Measurements from ENCODE around the gene RBM10.

Gene RBM10

GRCh38 chrX:47227334-47227583 is 82.2 kb downstream of the RBM10 start:
- no peak for DNase-seq (ENCODE audit: low read depth, low spot score)
- no peak overlapping the region for H3K27ac ChIP-seq (ENCODE audit: low read length)
- H3K4me3 ChIP-seq (ENCODE audit: low read length): no peak overlapping the region
- no peaks in the 10 kb centered on the region for H3K27me3 ChIP-seq (ENCODE audit: control insufficient read depth, insufficient read depth, low read length)
- peaks cover 1% of the 10 kb centered on the region; the same call in 1 of the 2 replicates for H3K4me1 ChIP-seq (ENCODE audit: control insufficient read depth, insufficient read depth, low read length)
- no peaks in the 10 kb centered on the region for H3K9me3 ChIP-seq (ENCODE audit: control insufficient read depth, insufficient read depth, low read length)
- WGBS (ENCODE audit: insufficient coverage, insufficient read length): no CpG with 5 or more reads among the region's 9 CpGs
- peaks cover 44% of the 10 kb centered on the region for H3K36me3 ChIP-seq (ENCODE audit: control insufficient read depth, insufficient read depth, low read length)

- Histone ChIP-seq H3K9me3 (ENCODE audit: control insufficient read depth, insufficient read depth, low read length) (no peaks in the 10 kb centered on the region), H3K4me1 (ENCODE audit: control insufficient read depth, insufficient read depth, low read length) (peaks cover 3% of the 10 kb centered on the region; the same call in 1 of the 2 replicates), H3K27me3 (ENCODE audit: control insufficient read depth, insufficient read depth, low read length) (no peaks in the 10 kb centered on the region), H3K36me3 (ENCODE audit: control insufficient read depth, insufficient read depth, low read length) (peaks cover 35% of the 10 kb centered on the region), H3K27ac (ENCODE audit: low read length) (no peak overlapping the region), H3K4me3 (ENCODE audit: low read length) (no peak overlapping the region)
- WGBS (ENCODE audit: insufficient coverage, insufficient read length): no CpG with 5 or more reads among the region's 12 CpGs
- no peak for DNase-seq (ENCODE audit: low read depth, low spot score)
Observed at GRCh38 chrX:47228550-47229270, 83.7 kb downstream of the RBM10 start.

GRCh38 chrX:47229427-47229826 is 84.4 kb downstream of the RBM10 start:
- no peaks in the 10 kb centered on the region for H3K27me3 ChIP-seq (ENCODE audit: control insufficient read depth, insufficient read depth, low read length)
- H3K27ac ChIP-seq (ENCODE audit: low read length): no peak overlapping the region
- WGBS (ENCODE audit: insufficient coverage, insufficient read length): no CpG with 5 or more reads among the region's 6 CpGs
- peaks cover 28% of the 10 kb centered on the region for H3K36me3 ChIP-seq (ENCODE audit: control insufficient read depth, insufficient read depth, low read length)
- H3K9me3 ChIP-seq (ENCODE audit: control insufficient read depth, insufficient read depth, low read length): no peaks in the 10 kb centered on the region
- peaks cover 3% of the 10 kb centered on the region; the same call in 1 of the 2 replicates for H3K4me1 ChIP-seq (ENCODE audit: control insufficient read depth, insufficient read depth, low read length)
- DNase-seq (ENCODE audit: low read depth, low spot score): no peak
- no peak overlapping the region for H3K4me3 ChIP-seq (ENCODE audit: low read length)

GRCh38 chrX:47230136-47230868 is 85.3 kb downstream of the RBM10 start:
- no peak overlapping the region for H3K4me3 ChIP-seq (ENCODE audit: low read length)
- WGBS (ENCODE audit: insufficient coverage, insufficient read length): no CpG with 5 or more reads among the region's 5 CpGs
- no peak for DNase-seq (ENCODE audit: low read depth, low spot score)
- H3K4me1 ChIP-seq (ENCODE audit: control insufficient read depth, insufficient read depth, low read length): peaks cover 3% of the 10 kb centered on the region; the same call in 1 of the 2 replicates
- no peak overlapping the region for H3K27ac ChIP-seq (ENCODE audit: low read length)
- H3K9me3 ChIP-seq (ENCODE audit: control insufficient read depth, insufficient read depth, low read length): no peaks in the 10 kb centered on the region
- H3K36me3 ChIP-seq (ENCODE audit: control insufficient read depth, insufficient read depth, low read length): peaks cover 25% of the 10 kb centered on the region
- H3K27me3 ChIP-seq (ENCODE audit: control insufficient read depth, insufficient read depth, low read length): no peaks in the 10 kb centered on the region

GRCh38 chrX:47231167-47231566 is 86.1 kb downstream of the RBM10 start:
- peaks cover 3% of the 10 kb centered on the region; the same call in 1 of the 2 replicates for H3K4me1 ChIP-seq (ENCODE audit: control insufficient read depth, insufficient read depth, low read length)
- no peak overlapping the region for H3K4me3 ChIP-seq (ENCODE audit: low read length)
- peaks cover 19% of the 10 kb centered on the region for H3K36me3 ChIP-seq (ENCODE audit: control insufficient read depth, insufficient read depth, low read length)
- H3K9me3 ChIP-seq (ENCODE audit: control insufficient read depth, insufficient read depth, low read length): no peaks in the 10 kb centered on the region
- no peak overlapping the region for H3K27ac ChIP-seq (ENCODE audit: low read length)
- no peaks in the 10 kb centered on the region for H3K27me3 ChIP-seq (ENCODE audit: control insufficient read depth, insufficient read depth, low read length)
- no CpG with 5 or more reads among the region's 2 CpGs for WGBS (ENCODE audit: insufficient coverage, insufficient read length)
- no peak for DNase-seq (ENCODE audit: low read depth, low spot score)

- Histone ChIP-seq H3K27me3 (ENCODE audit: control insufficient read depth, insufficient read depth, low read length) (no peaks in the 10 kb centered on the region), H3K36me3 (ENCODE audit: control insufficient read depth, insufficient read depth, low read length) (peaks cover 8% of the 10 kb centered on the region; the same call in 1 of the 2 replicates), H3K9me3 (ENCODE audit: control insufficient read depth, insufficient read depth, low read length) (no peaks in the 10 kb centered on the region), H3K4me3 (ENCODE audit: low read length) (peak overlapping the region; percentile 81; the same call in 1 of the 2 replicates), H3K27ac (ENCODE audit: low read length) (no peak overlapping the region), H3K4me1 (ENCODE audit: control insufficient read depth, insufficient read depth, low read length) (peaks cover 3% of the 10 kb centered on the region; the same call in 1 of the 2 replicates)
- DNase-seq (ENCODE audit: low read depth, low spot score): no peak
- WGBS (ENCODE audit: insufficient coverage, insufficient read length): no CpG with 5 or more reads among the region's 8 CpGs
Observed at GRCh38 chrX:47232197-47232802, 87.3 kb downstream of the RBM10 start.

- H3K36me3 ChIP-seq (ENCODE audit: control insufficient read depth, insufficient read depth, low read length): peaks cover 7% of the 10 kb centered on the region; the same call in 1 of the 2 replicates
- no peak within 1 kb of the TSS for H3K27ac ChIP-seq (ENCODE audit: low read length)
- no peaks in the 10 kb centered on the region for H3K27me3 ChIP-seq (ENCODE audit: control insufficient read depth, insufficient read depth, low read length)
- peaks cover 3% of the 10 kb centered on the region; the same call in 1 of the 2 replicates for H3K4me1 ChIP-seq (ENCODE audit: control insufficient read depth, insufficient read depth, low read length)
- no peaks in the 10 kb centered on the region for H3K9me3 ChIP-seq (ENCODE audit: control insufficient read depth, insufficient read depth, low read length)
- peak; percentile 25 for DNase-seq (ENCODE audit: low read depth, low spot score)
- peak within 1 kb of the TSS; percentile 81; the same call in 1 of the 2 replicates for H3K4me3 ChIP-seq (ENCODE audit: low read length)
- WGBS (ENCODE audit: insufficient coverage, insufficient read length): no CpG with 5 or more reads among the region's 46 CpGs
Observed at GRCh38 chrX:47232803-47233332, 87.8 kb downstream of the RBM10 start, which contains the start of gene USP11. Gene USP11, plus strand, starts transcription at chrX:47233009. Its CDS starts 35 bp downstream, at chrX:47233044.

- H3K36me3 ChIP-seq (ENCODE audit: control insufficient read depth, insufficient read depth, low read length): peaks cover 5% of the 10 kb centered on the region; the same call in 1 of the 2 replicates
- H3K27ac ChIP-seq (ENCODE audit: low read length): no peak overlapping the region
- H3K27me3 ChIP-seq (ENCODE audit: control insufficient read depth, insufficient read depth, low read length): no peaks in the 10 kb centered on the region
- no CpG with 5 or more reads among the region's 51 CpGs for WGBS (ENCODE audit: insufficient coverage, insufficient read length)
- peak overlapping the region; percentile 81; the same call in 1 of the 2 replicates for H3K4me3 ChIP-seq (ENCODE audit: low read length)
- no peaks in the 10 kb centered on the region for H3K9me3 ChIP-seq (ENCODE audit: control insufficient read depth, insufficient read depth, low read length)
- peak; percentile 55 for DNase-seq (ENCODE audit: low read depth, low spot score)
- peaks cover 3% of the 10 kb centered on the region; the same call in 1 of the 2 replicates for H3K4me1 ChIP-seq (ENCODE audit: control insufficient read depth, insufficient read depth, low read length)
Observed at GRCh38 chrX:47233333-47234113, 88.5 kb downstream of the RBM10 start.

- no CpG with 5 or more reads among the region's 3 CpGs for WGBS (ENCODE audit: insufficient coverage, insufficient read length)
Observed at GRCh38 chrX:47234583-47234982, 89.6 kb downstream of the RBM10 start.

More at GRCh38 chrX:47234583-47234982, 89.6 kb downstream of the RBM10 start:
- no peaks in the 10 kb centered on the region for H3K27me3 ChIP-seq (ENCODE audit: control insufficient read depth, insufficient read depth, low read length)
- DNase-seq (ENCODE audit: low read depth, low spot score): no peak
- no peaks in the 10 kb centered on the region for H3K9me3 ChIP-seq (ENCODE audit: control insufficient read depth, insufficient read depth, low read length)
- no peak overlapping the region for H3K27ac ChIP-seq (ENCODE audit: low read length)
- peaks cover 3% of the 10 kb centered on the region; the same call in 1 of the 2 replicates for H3K4me1 ChIP-seq (ENCODE audit: control insufficient read depth, insufficient read depth, low read length)
- no peaks in the 10 kb centered on the region for H3K36me3 ChIP-seq (ENCODE audit: control insufficient read depth, insufficient read depth, low read length)
- H3K4me3 ChIP-seq (ENCODE audit: low read length): no peak overlapping the region

Data from iPS DF 6.9 (cell line).